ENCODE data around the gene SPOCK3.
A peak's percentile ranks its signal among the peaks of the same experiment; 100 is the strongest.
"Not testable (repeated sequence)": the region's sequence is repeated elsewhere in the genome, so short reads cannot be mapped to it uniquely, and the experiment has no call there.

SPOCK3 gene

DNA sequence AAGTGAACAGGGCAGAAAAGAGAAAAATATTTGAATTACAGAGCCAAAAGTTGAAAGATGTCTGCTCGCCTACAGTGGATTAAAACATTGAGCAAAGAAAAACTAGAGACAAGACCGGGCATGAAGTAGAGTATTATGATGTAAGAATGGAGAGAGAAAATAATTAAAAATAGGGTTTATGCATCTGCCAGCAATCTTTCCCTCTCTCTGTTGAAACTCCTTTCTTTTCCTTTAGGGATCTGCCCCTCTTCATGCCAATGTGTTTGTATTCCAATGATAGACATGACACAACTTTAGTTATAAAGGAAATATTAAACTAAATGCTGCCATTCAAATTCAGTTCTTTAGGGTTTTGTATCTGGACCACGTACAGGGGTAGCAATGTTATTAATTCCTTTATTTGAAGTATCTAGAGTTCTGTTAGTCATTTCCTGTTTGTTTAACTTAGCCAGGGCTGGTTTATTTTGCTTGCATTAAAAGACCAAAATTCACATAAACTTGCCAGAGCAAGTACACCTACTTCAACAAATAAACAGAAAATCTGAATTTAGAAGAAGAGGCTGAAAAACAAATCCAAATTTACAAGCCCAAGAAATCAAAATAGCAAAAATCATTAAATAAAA is 202.6 kb downstream of the SPOCK3 start:
- no peak for DNase-seq

DNA sequence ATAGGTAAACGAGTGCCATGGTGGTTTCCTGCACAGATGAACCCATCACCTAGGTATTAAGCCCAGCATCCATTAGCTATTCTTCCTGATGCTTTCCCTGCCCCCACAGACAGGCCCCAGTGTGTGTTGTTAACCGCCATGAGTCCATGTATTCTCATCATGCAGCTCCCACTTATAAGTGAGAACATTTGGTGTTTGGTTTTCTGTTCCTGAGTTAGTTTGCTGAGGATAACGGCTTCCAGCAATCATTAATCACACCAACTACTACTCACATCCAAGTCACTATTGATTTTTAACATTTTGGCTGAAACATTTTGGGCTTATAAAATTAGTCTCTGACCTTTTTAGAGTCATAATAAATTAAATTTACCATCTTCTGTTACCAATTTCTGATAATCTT is 205.3 kb downstream of the SPOCK3 start:
- DNase-seq: no peak

DNA sequence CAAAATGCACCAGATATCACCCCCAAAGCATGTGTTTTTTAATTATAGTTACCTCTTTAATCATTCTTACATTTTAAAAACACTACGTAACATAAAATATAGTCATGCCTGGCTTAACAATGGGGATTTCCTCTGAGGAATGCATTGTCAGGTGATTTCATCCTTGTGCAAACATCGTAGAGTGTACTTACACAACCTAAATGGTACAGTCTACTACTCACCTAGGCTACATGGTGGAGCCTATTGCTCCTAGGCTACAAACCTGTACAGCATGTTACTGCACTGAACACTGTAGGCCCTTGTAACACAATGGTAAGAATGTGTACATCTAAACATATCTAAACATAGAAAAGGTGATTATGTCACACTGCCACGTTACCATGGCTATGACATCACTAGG is 208.6 kb downstream of the SPOCK3 start:
- no peak for DNase-seq

DNA sequence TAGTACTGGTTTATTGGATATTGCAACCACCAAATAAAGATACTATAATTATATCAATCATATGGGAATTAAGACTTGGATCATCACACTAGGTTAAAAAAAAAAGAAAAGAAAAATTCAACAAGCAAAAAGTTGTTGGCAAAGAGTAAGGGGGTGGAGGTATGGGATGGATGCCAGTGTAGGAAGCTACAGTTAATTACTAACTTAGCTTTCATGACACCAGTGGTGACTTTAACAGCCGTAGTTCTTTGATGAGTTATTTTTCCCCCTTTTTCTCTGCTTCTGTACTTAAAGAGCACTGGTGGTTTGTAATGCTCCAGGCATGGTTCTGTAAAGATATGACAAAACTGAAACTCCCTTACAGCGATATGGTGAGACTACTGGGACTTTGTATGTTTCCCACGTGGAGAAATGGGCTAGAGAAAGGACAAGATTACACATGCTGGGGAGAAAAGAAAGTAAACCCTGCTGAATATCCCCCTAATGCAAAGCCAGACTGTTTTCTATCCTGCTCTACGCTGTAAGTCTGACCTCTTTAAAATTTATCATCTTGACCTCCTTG is 210.8 kb downstream of the SPOCK3 start:
- DNase-seq: no peak

DNA sequence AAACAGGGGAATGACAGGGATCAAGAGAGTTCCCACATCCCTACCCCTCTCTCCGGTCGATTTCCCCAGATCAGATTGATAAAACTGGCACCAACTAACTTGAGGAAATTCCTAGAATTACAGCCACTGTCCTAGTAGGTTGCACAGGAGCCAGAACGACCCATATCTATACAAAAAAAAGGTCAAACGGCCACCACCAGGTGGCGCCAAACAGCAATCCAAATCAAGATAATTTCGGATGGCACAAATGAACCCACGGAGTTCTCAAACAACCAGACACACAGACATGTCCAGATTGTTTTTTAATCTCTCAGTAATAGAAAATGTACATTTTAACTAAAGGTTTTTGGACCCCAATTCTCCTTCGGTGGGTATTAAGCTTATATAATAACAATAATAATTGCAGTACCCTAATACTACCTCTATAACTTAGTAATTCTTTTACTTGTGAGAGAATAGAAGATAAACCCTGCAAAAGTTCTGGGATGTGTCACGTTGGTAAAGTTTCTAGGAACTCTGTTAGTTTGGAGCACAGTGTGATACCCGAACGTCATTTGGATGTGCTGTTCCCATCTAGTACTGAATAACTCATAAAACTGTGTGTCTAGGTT is 212.6 kb downstream of the SPOCK3 start:
- peak; percentile 73 to 76 for DNase-seq

DNA sequence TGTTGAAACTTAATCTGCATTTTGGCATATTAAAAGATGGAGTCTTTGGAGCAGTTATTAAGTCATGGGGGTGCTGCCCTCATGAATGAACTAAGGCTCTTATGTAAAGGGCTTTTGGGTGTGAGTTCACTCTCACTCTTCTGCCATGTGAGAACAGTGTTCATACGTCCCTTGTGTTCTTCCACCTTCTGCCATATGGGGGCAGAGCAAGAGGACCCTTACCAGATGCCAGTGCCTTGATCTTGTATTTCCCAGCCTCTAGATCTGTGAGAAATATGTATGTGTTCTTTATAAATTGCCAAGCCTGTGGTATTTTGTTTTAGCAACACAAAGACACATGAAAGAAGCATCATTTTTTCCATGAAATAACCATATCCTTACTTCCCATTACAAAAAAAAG is 213.9 kb downstream of the SPOCK3 start:
- DNase-seq: no peak

DNA sequence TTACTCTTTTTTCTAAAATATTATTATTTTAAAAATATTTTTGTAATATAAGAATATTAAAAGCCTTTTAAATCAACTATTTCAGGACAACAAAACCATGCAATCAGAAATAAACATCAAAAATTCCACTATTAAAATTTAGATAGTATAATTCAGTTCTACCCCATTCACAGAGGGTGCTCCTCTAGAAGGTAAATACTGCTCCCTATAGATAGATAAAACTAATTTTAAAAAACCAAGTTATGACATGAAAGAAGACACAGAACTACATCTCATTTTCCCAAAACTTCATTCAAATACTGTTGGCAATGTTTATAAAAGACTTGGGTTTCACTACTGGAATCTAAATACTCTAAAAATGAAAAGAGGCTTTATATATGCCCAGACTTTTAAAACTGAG is 219.3 kb downstream of the SPOCK3 start:
- no peak for DNase-seq

DNA sequence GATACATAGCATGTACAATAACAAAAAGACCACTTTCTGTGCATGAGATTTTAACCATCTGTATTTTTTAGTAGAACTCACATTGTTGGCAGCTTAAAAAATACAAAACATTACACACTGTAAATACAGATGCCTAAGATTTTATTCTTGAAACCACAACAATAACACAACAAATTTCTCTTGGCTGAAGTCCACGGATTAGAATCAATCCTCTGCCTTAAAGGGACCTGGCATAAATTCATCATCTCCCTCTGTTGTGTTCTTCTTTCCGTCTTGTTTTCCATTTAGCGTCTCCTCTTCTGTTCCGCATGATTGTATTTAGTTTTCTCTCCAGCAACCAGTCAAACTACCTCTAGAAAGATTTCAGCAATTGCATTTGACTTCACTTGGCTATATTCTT is 231.0 kb downstream of the SPOCK3 start:
- no peak for DNase-seq

DNA sequence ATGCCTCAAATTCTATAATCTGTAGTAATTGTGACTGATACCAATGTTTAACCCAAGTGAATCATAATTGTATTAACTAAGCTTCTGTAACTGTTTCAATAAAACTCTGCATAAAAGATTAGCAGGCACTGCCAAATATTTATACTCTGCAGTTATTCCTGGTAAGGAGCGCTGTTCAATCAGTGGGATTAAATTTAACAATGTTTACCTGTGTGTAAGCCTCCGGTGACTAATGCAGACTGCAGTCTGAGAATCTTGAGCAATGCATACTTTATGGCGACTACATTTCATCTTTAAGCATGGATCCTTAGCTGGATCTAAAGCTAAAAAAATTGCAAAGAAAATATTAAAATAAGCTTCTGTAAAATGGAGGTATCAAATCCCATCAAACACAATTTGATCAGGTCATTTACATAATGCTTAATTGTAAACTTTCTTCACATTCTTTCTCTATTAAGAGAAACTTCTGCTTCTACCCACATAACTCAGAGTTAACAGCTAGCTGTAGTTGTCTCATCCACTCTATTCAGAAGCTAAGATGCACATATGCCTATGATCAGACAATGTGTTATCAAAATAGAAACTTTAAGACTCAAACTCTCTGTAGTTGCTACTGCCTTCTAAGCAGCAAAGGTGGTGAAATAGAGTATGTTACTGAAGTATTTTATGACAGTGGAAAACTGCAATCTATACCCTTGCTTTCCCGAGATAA is 234.0 kb downstream of the SPOCK3 start:
- no peak for DNase-seq

DNA sequence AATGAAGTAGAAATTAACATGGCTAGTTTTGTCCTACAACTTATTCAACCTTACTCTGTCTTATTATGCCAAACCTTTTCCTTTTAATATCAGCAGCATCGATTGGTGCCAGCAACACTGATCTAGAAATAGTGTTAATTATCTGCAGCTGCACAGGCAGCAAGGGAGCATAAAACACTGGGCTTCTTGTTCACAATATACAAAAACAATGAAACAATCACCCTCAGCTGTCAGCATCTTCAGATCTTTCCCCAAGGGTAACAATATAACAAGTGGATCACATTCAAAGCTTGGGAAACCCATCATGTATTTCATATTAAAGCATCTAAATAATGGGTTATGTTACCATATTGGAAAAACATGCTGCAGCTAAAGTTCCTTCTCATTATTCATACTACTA is 238.1 kb downstream of the SPOCK3 start:
- peak in 1 of 2 donors; percentile 76 for DNase-seq

DNA sequence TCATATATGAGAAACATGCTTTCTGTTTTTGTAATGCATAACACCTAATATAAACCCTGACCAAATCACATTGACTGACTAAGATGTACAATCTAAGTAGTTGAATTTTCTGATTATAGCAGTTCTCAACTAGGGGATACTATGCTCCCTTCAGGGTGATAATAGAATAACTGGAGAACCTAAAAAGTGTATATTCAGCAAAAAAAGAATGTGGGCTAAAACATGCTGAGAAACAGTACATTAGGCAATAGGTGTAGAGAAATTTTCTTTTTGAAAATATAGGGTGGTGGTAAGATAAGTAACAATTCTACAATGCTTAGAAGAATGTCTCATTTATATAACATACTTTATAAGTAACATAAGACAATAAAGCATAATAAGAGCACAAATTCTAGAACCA is 239.6 kb downstream of the SPOCK3 start:
- no peak for DNase-seq

DNA sequence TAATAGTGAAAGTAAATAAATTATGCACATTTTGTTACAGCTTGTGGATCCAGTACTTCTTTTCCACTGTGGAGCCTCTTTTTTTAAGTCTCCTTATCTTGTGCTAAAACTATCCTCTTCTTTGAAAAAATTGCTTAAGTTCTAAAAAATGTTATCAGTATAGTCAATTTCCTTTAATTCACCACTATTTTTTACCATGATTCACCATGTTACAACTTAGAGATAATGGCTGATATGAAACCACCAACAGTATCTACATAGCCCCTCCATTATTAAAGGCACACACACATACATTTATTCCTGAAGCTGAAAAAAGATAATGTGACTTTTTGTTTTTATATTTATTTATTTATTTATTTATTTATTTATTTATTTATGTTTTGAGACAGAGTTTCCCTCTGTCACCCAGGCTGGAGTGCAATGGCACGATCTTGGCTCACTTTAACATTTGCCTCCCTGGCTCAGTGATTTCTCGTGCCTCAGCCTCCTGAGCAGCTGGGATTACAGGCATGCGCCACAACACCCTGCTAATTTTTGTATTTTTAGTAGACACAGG is 243.2 kb downstream of the SPOCK3 start:
- no peak for DNase-seq

DNA sequence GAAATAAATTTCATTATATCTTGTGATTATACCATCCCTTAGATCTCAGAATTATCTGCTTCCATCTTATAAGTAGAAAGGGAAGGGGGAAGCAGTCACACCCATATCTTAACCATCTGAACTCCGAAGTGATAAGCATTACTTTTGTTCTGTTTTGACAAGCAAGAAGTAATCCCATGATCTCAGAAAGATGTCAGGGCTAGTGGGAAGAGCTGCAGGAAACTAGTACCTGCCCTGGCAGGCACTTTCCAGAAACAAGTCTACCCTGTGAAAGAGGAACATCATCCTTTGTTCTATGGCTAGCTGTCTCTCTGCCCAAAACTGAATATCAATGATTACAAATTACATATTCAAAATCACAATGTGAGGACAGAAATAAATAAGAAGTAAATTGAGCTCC is 244.4 kb downstream of the SPOCK3 start:
- DNase-seq: no peak

DNA sequence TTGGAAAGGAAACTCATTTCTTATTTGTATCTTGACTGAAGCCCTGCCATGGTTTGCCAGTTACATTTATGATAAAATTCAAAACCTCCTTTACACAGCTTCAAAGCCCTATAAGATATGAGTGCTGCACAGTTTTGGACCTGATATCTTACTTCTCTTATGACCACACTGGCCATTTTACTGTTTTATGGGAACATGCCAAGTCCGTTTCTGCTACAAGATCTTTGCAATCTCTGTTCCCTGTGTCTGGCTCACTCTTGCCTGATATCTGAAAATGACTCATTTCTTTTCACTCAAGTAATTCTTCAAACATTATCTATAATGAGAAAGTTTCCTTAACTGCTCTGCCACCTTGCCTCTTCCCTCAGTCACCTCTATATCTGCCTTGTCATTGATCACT is 247.3 kb downstream of the SPOCK3 start:
- DNase-seq: no peak

DNA sequence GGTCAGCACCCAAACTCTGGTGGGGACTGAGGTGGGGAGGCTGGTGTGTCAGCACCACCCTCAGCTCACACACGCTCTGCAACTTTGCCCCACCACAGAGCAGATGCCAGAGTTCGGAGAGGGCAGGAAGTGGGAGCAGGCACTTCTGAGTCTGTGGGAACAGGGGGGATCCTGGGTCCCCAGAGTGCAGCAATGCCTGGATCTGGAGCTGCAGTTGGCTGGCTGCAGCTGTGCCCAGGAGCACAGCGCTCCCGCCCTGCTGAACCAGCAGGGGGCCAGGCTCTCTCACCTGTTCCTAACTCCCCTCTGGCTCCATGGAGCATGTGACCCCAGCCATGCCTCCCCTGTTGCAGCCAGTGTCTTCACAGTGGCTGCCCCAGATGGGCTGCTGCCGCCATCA is 252.4 kb downstream of the SPOCK3 start:
- DNase-seq: no peak

DNA sequence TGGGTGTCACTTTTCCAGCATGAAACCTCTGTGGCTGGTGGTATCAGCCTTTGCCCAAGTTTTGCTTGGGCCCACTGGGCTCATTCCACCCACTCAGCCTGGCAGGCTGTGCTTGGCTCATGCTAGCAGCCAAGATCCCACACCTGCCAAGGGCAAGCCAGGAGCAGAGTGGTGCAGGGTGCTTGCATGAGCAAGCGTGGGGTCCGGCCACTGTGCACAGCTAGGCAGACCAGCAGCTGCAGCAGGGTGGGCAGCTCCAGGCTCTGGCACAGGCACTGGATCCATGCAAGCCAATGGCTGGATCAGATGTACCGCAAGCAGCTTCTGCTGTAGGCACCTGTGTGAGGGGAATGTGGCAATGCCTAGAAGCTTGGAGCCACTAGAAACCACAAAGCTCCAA is 253.9 kb downstream of the SPOCK3 start:
- DNase-seq: no peak

DNA sequence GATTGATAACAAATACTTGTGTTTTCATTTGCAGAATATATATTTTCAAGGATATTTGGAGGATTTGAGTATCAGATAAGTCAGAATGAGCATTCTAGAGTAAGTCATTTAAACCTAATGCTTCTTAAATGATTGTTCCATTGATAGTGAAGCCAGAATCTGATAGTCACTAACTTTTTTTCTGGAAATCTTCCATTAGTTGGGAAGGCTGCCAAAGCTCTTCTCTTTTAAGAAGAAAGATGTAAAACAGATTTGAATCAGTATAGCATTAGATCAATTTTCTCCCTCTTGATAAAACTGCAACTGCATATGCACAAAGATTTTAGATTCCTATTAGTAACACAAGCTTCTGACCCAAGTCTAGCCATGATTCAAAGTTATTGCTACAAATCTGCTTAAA is 256.7 kb downstream of the SPOCK3 start:
- DNase-seq: no peak

DNA sequence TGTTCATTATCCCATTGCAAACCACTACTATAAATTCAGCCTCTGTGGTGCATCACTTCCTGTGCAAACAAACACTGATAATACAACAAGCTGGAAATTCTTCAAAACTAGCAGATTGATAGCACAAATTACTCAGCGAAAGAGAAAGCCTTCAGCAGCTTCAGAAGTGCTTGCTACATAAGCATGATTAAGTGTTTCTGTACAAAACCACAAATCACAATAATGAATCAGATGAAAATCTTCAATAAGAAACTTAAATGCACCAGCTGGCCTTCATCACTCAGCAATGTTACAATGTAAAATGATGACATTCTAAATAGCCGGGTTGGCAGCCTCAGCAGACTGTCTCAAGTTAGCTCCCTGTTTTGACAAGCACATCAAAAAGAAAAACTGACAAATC is 262.2 kb downstream of the SPOCK3 start:
- DNase-seq: no peak

DNA sequence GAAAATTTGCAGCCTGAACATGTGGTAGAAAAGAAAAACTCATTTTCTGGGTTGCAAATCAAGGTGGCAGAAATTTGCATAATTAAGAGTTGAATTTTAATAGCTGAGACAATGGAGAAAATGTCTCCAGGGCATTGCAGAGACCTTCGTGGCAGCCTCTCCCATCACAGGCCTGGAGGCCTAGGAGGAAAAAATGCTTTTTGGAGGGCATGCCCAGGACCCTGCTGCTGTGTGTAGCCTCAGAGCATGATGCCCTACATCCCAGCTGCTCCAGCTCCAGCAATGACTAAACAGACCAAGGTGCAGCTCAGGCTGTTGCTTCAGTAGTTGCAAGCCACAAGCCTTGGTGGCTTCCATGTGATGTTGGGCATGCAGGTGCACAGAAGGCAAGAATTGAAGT is 266.1 kb downstream of the SPOCK3 start:
- DNase-seq: not testable (repeated sequence)

DNA sequence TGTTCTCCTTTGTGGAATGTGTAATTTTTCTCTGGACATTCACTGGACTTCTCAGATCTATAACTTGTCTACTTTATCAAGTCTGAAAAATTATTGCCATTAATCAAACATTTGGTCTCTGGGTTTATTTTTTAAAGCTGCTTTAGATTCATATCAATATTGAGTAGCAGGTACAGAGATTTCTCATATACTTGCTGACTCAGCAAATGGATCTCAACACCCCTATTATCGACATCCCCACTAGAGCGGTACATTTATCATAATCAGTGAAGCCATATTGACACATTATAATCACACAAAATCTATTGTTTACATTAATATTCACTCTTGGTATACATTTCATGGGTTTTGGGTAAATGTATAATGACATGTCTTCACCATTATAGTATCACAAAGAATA is 268.7 kb downstream of the SPOCK3 start:
- DNase-seq: no peak

DNA sequence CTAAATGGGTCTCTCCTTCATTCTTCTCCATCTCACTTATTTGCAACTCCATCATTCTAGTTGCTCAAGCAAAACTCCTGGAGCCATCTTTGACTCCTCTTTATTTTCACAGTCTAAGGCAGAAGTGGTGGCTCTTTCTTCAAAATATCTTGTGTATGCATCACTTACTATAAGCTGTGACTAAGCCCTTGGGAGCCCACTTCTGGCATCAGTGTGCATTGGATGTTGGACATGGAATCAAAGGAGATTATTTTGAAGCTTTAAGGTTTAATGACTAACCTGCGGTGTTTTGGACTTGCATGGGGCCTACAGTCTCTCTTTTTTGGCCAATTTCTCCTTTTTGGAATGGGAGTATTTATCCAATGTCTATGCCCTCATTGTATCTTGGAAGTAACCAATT is 276.8 kb downstream of the SPOCK3 start:
- no peak for DNase-seq

DNA sequence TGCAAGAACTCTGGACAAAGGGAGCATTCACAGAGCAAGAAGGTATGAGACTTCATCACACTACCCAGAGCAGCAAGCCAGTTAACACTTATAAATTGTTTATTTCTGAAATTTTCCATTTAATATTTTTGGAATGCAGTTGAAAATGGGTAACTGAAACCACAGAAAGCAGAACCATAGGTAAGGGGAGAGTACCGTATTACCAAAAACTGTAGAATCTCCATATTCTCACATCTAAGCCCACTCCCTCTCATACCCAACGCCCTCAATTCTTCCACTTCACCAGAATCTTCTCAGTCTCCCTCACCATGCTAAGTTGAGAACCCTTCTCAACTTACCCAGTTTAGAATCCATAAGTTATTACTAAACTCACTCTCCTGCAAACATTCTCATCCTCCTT is 277.8 kb downstream of the SPOCK3 start:
- DNase-seq: no peak

DNA sequence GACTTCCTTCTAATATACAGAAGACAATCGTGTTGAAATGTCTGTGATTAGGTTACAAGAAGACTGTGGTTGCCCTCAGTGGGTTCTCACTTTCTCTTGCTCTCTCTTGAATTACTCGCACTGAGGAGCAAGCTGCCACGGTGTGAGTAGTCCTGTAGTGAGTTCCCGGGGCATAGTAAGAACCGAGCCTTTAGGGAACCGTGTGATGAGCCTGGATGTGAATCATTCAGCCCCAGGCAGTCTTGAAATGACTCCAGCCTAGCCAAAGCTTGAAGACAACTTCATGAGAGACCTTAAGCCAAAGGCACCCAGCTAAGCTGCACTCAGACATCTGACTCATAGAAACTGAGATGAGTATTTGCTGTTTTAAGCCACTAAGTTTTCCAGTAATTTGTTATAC is 292.7 kb downstream of the SPOCK3 start:
- DNase-seq: no peak

DNA sequence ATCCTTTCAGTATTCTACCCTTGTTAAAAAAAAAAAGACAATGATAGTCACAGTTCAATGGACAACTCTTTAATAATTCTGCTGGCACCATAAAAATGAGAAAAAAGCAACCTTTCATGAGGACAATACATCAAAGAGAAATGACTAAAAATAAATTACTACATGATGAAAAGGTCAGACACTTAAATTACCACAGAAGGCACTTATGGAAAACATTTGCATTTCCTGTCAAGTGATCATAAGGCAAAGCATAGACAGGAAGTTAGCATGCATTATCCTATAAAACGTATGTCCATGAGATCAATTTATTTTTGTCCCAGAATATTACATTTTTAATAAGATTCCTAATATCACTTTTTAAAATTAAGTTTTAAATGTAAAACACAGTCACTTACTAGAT is 303.8 kb downstream of the SPOCK3 start:
- DNase-seq: no peak

Measured in hippocampal formation (tissue), 2 donors.